HCT116 (cell line): Measurements from ENCODE around the gene CNKSR1. TPM values are rescaled to one million over a fixed set of nuclear protein-coding genes. Genes with fewer than 3 reads are reported as not detected.

ENCODE experiments used
- ATAC-seq: fragments of 200-7000 bp; cut with Tn5 transposase; 2 replicates; pipeline ENCODE4 v1.9.1; 2020; ENCODE audit warnings: mild to moderate bottlenecking, moderate library complexity
- BruUV-seq: library from RNA; stranded (reverse); fragments of 400-500 nt; replicated peaks from 2 replicates; lab custom pipeline; 2021; lab: Mats Ljungman, UMichigan
- CTCF ChIA-PET: fragments of 300-600 bp; sonication (Branson Sonifier 250); formaldehyde crosslinking; loops from one replicate; lab custom pipeline; 2021; ENCODE audit warnings: antibody characterized with exemption; lab: Charles Lee
- POLR2A ChIA-PET: fragments of 300-600, 350-600 bp; sonication (Branson Sonifier 250); formaldehyde crosslinking; loops from one replicate; lab custom pipeline; 2021; ENCODE audit warnings: antibody characterized with exemption; lab: Charles Lee
- RAD21 ChIA-PET, 2 experiments: fragments of 300-600 bp; sonication (Branson Sonifier 250); formaldehyde crosslinking; loops; one replicate each; lab custom pipeline; 2023; ENCODE audit warnings: low total read pairs in 2 of 2; ENCODE audit not compliant: uncharacterized antibody in 2 of 2, unreplicated experiment in 2 of 2, low non-redundant PET in 1 of 2; lab: Charles Lee
- DNase-seq: peaks from one replicate; pipeline ENCODE4 v3.0.0-alpha.2; 2010; ENCODE audit warnings: low read depth, low spot score
- H2AFZ ChIP-seq: fragments of 200-600 bp; shearing (Covaris generic), sonication (generic); 2 replicates; pipeline ENCODE4 v1.6.1; 2017; ENCODE audit warnings: low read depth, mixed run types, mixed read lengths, antibody characterized with exemption, low read length; ENCODE audit not compliant: poor library complexity, severe bottlenecking
- H3K27ac ChIP-seq: 2 replicates; pipeline ENCODE4 v1.5.1; 2012; ENCODE audit warnings: low read depth, low read length
- H3K27me3 ChIP-seq: fragments of 200-600 bp; sonication (generic); 2 replicates; pipeline ENCODE4 v1.6.1; 2016; ENCODE audit warnings: mixed run types, low read length, mixed read lengths; ENCODE audit not compliant: insufficient read depth
- H3K36me3 ChIP-seq, 2 experiments: fragments of 200-500 bp in 1 of 2; fragments of 200-600 bp in 1 of 2; sonication (Bioruptor generic) in 1 of 2; sonication (generic) in 1 of 2; 2 replicates each; pipeline versions ENCODE4 v1.5.1 to v1.6.1; 2014 to 2016; ENCODE audit warnings: low read length in 2 of 2, inconsistent platforms in 1 of 2, mixed read lengths in 1 of 2, mixed run types in 1 of 2; ENCODE audit not compliant: insufficient read depth in 2 of 2, control insufficient read depth in 1 of 2
- H3K4me1 ChIP-seq, 2 experiments: fragments of 200-600 bp in 1 of 2; sonication (generic) in 1 of 2; 2 replicates each; pipeline versions ENCODE4 v1.5.1 to v1.6.1; 2012 to 2017; ENCODE audit warnings: low read length in 2 of 2, inconsistent platforms in 1 of 2, mild to moderate bottlenecking in 1 of 2, mixed read lengths in 1 of 2, mixed run types in 1 of 2, moderate library complexity in 1 of 2; ENCODE audit not compliant: insufficient read depth in 2 of 2, control insufficient read depth in 1 of 2
- H3K4me2 ChIP-seq: fragments of 200-600 bp; sonication (generic); 2 replicates; pipeline ENCODE4 v1.6.1; 2017; ENCODE audit warnings: mixed run types, low read length, mixed read lengths
- H3K4me3 ChIP-seq, 2 experiments: fragments of 200-600 bp in 1 of 2; sonication (generic) in 1 of 2; replicated peaks in 1 of 2; 2 replicates each; pipeline ENCODE4 v1.5.1; 2011 to 2016; ENCODE audit warnings: low read length in 2 of 2, control low read depth in 1 of 2, low read depth in 1 of 2, mild to moderate bottlenecking in 1 of 2, mixed read lengths in 1 of 2, mixed run types in 1 of 2
- H3K79me2 ChIP-seq: fragments of 200-600 bp; sonication (generic); 2 replicates; pipeline ENCODE4 v1.6.1; 2017; ENCODE audit warnings: mild to moderate bottlenecking, mixed run types, low read length, moderate library complexity, mixed read lengths; ENCODE audit not compliant: insufficient read depth
- H3K9ac ChIP-seq: fragments of 200-600 bp; sonication (generic); 2 replicates; pipeline ENCODE4 v1.6.1; 2016; ENCODE audit warnings: low read length, mixed read lengths
- H3K9me2 ChIP-seq: fragments of 200-600 bp; sonication (generic), shearing (Covaris generic); 2 replicates; pipeline ENCODE4 v1.6.1; 2017; ENCODE audit warnings: mixed run types, mild to moderate bottlenecking, moderate library complexity; ENCODE audit not compliant: insufficient read depth
- H3K9me3 ChIP-seq, 2 experiments: fragments of 200-500 bp in 1 of 2; fragments of 200-600 bp in 1 of 2; sonication (Bioruptor generic) in 1 of 2; sonication (generic) in 1 of 2; 2 replicates each; pipeline ENCODE4 v1.6.1; 2014 to 2017; ENCODE audit warnings: low read length in 2 of 2, mixed read lengths in 2 of 2, inconsistent platforms in 1 of 2, low read depth in 1 of 2, mild to moderate bottlenecking in 1 of 2, mixed run types in 1 of 2, moderate library complexity in 1 of 2; ENCODE audit not compliant: control insufficient read depth in 1 of 2, insufficient read depth in 1 of 2
- H4K20me1 ChIP-seq: fragments of 200-600 bp; sonication (generic), shearing (Covaris generic); 2 replicates; pipeline ENCODE4 v1.6.1; 2017; ENCODE audit warnings: mixed run types, mild to moderate bottlenecking, moderate library complexity; ENCODE audit not compliant: insufficient read depth
- CBX3 ChIP-seq: IDR thresholded peaks from 2 replicates; pipeline ENCODE4 v1.6.1; 2012; ENCODE audit warnings: low read depth
- CEBPB ChIP-seq: IDR thresholded peaks from 2 replicates; pipeline ENCODE4 v1.6.1; 2012; ENCODE audit warnings: low read depth
- EGR1 ChIP-seq: IDR thresholded peaks from 2 replicates; pipeline ENCODE4 v1.6.1; 2012; ENCODE audit warnings: low read depth
- ELF1 ChIP-seq: IDR thresholded peaks from 2 replicates; pipeline ENCODE4 v1.6.1; 2012; ENCODE audit warnings: low read depth, borderline replicate concordance
- EZH2 ChIP-seq: fragments of 200-600 bp; sonication (generic); IDR thresholded peaks from 2 replicates; pipeline ENCODE4 v1.6.1; 2017; ENCODE audit warnings: antibody characterized with exemption, mixed run types
- JUND ChIP-seq: IDR thresholded peaks from 2 replicates; pipeline ENCODE4 v1.6.1; 2012
- POLR2A ChIP-seq: IDR thresholded peaks from 2 replicates; pipeline ENCODE4 v1.7.0; 2011; ENCODE audit warnings: borderline replicate concordance; ENCODE audit not compliant: insufficient read depth, insufficient read length; ENCODE audit errors: extremely low read depth
- RAD21 ChIP-seq: IDR thresholded peaks from 2 replicates; pipeline ENCODE4 v1.6.1; 2012; ENCODE audit warnings: low read depth, mild to moderate bottlenecking
- SIN3A ChIP-seq: IDR thresholded peaks from 2 replicates; pipeline ENCODE4 v1.6.1; 2012; ENCODE audit warnings: low read depth
- SRF ChIP-seq: IDR thresholded peaks from 2 replicates; pipeline ENCODE4 v1.6.1; 2012; ENCODE audit warnings: low read depth
- TCF7L2 ChIP-seq: IDR thresholded peaks from 2 replicates; pipeline ENCODE4 v1.7.0; 2011; ENCODE audit warnings: borderline replicate concordance, inconsistent platforms; ENCODE audit not compliant: insufficient read depth, insufficient read length; ENCODE audit errors: extremely low read depth
- ZFX ChIP-seq: fragments of 450-650 bp; IDR thresholded peaks from 2 replicates; pipeline ENCODE4 v1.6.1; 2017
- ZNF274 ChIP-seq: fragments of 200-500 bp; sonication (Bioruptor generic); IDR thresholded peaks from 2 replicates; pipeline ENCODE4 v1.6.1; 2014; ENCODE audit warnings: mild to moderate bottlenecking, low read depth, low read length, inconsistent platforms
- intact Hi-C: fragments of 100-400 bp; cut with micrococcal nuclease; formaldehyde crosslinking; loops from 2 replicates; pipeline ENCODE4 v1.10.0; 2022
- total RNA-seq: library from RNA; stranded (reverse); gene quantifications from one replicate; pipeline ENCODE4 v1.2.1, GENCODE V29; 2021; ENCODE audit not compliant: unreplicated experiment
- TF ChIP-seq, protein P1 (sequence below): IDR thresholded peaks from 2 replicates; pipeline ENCODE4 v1.6.1; 2012
- TF ChIP-seq, protein P2 (sequence below): IDR thresholded peaks from 2 replicates; pipeline ENCODE4 v1.6.1; 2012
- TF ChIP-seq, protein P3 (sequence below), 3 experiments: fragments of 200-600 bp in 1 of 3; sonication (generic) in 1 of 3; IDR thresholded peaks in 2 of 3; conservative IDR thresholded peaks in 1 of 3; 2 replicates each; pipeline ENCODE4 v1.5.1; 2012 to 2017; ENCODE audit warnings: low read depth in 2 of 3, low read length in 2 of 3, antibody characterized with exemption in 1 of 3, borderline replicate concordance in 1 of 3, control low read depth in 1 of 3, mild to moderate bottlenecking in 1 of 3, mixed read lengths in 1 of 3, mixed run types in 1 of 3, moderate library complexity in 1 of 3; ENCODE audit not compliant: insufficient read depth in 1 of 3

CNKSR1 gene
- total RNA-seq, 1 experiment from 2014 or later, result 26.6 TPM

DNA sequence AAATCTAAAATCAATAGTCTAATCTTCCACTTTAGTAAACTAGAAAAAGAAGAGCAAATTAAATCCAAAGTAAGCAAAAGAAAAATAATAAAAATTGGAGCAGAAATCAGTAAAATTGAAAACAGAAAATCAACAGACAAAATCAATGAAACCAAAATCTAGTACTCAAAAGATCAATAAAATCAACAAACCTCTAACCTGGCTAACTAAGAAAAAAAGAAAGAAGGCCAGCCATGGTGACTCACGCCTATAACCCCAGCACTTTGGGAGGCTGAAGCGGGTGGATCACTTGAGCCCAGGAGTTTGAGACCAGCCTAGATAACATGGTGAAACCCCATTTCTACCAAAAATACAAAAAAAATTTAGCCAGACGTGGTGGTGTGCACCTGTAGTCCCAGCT lies 42.8 kb upstream of the CNKSR1 start:
- no peaks in the 10 kb centered on the region for H4K20me1 ChIP-seq
- RAD21 ChIA-PET, result no interaction called here
- POLR2A ChIA-PET, result no interaction called here
- BruUV-seq, result no TSS peak
- TF ChIP-seq SIN3A (no peak), ZNF274 (no peak), ELF1 (no peak)
- no peak overlapping the region for H3K27ac ChIP-seq
- CTCF ChIA-PET, result no interaction called here
- intact Hi-C loops, result no loop called here
- H3K9ac ChIP-seq, result no peak overlapping the region
- H3K9me3 ChIP-seq, result no peaks in the 10 kb centered on the region
- no peak overlapping the region for H3K4me3 ChIP-seq
- H3K27me3 ChIP-seq, result no peaks in the 10 kb centered on the region
- H3K9me2 ChIP-seq, result 0 out of 2 replicates have a peak, but pooled peaks cover 3% of the 10 kb centered on the region
- H2AFZ ChIP-seq, result no peak overlapping the region
- ATAC-seq (no peak), DNase-seq (no peak)
- H3K4me1 ChIP-seq, result peaks cover 0 to 8% of the 10 kb centered on the region in 2 experiments; a peak in 2 of 4 replicates
- H3K36me3 ChIP-seq, result no peaks in the 10 kb centered on the region
- no peaks in the 10 kb centered on the region for H3K79me2 ChIP-seq
- no peak overlapping the region for H3K4me2 ChIP-seq

DNA sequence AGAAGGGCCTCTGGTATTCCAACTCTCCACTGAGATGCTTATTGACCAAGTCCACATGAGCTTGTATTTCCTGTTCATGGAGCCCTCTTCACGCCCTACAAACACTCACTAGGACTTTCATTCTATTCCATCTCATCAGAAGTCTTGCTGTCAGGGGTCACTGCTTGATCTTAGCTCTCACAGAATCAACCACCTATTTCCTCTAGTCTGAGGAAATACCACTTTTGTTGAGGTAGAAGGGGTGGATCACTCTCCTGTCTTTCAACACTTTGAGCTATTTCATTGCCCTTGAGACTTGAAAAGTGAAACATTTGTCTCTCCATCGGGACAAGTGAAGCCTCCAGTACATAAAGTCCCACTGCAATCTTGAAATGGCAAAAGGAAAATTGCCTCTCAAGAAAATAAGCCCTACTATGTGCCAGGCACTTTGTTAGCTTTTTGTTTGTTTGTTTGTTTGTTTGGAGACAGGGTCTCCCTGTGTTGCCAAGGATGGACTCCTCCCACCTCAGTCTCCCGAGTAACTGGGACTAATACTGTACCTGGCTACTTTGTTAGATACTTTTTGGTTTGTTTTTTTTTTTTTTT lies 38.2 kb upstream of the CNKSR1 start:
- H4K20me1 ChIP-seq, result no peaks in the 10 kb centered on the region
- H3K79me2 ChIP-seq, result no peaks in the 10 kb centered on the region
- DNase-seq, result no peak
- H3K9me3 ChIP-seq, result no peaks in the 10 kb centered on the region
- no TSS peak for BruUV-seq
- no peak for TF ChIP-seq TCF7L2
- TF ChIP-seq, protein P1, sequence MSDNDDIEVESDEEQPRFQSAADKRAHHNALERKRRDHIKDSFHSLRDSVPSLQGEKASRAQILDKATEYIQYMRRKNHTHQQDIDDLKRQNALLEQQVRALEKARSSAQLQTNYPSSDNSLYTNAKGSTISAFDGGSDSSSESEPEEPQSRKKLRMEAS, result no peak
- TF ChIP-seq RAD21, result no peak
- no peak for TF ChIP-seq JUND
- no peak for TF ChIP-seq ZNF274
- TF ChIP-seq, protein P2, sequence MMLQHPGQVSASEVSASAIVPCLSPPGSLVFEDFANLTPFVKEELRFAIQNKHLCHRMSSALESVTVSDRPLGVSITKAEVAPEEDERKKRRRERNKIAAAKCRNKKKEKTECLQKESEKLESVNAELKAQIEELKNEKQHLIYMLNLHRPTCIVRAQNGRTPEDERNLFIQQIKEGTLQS, result no peak
- no peak for TF ChIP-seq SIN3A
- TF ChIP-seq ELF1, result no peak
- TF ChIP-seq EZH2, result no peak
- no peak for TF ChIP-seq CEBPB
- TF ChIP-seq CBX3, result no peak
- TF ChIP-seq EGR1, result no peak
- no peak for TF ChIP-seq ZFX
- no peak for TF ChIP-seq POLR2A
- TF ChIP-seq SRF, result no peak
- TF ChIP-seq, protein P3, sequence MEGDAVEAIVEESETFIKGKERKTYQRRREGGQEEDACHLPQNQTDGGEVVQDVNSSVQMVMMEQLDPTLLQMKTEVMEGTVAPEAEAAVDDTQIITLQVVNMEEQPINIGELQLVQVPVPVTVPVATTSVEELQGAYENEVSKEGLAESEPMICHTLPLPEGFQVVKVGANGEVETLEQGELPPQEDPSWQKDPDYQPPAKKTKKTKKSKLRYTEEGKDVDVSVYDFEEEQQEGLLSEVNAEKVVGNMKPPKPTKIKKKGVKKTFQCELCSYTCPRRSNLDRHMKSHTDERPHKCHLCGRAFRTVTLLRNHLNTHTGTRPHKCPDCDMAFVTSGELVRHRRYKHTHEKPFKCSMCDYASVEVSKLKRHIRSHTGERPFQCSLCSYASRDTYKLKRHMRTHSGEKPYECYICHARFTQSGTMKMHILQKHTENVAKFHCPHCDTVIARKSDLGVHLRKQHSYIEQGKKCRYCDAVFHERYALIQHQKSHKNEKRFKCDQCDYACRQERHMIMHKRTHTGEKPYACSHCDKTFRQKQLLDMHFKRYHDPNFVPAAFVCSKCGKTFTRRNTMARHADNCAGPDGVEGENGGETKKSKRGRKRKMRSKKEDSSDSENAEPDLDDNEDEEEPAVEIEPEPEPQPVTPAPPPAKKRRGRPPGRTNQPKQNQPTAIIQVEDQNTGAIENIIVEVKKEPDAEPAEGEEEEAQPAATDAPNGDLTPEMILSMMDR (IDR thresholded peaks at IDR 0.05 in 2 of 3, conservative IDR thresholded peaks at IDR 0.05 in 1 of 3; ENCODE audit: borderline replicate concordance in 1 of 3, insufficient read depth in 1 of 3, low read depth in 2 of 3, low read length in 2 of 3), result no peak
- intact Hi-C loops, result no loop called here
- peaks cover 14 to 29% of the 10 kb centered on the region in 2 experiments for H3K4me1 ChIP-seq
- H3K4me3 ChIP-seq, result no peak overlapping the region
- no peaks in the 10 kb centered on the region for H3K36me3 ChIP-seq
- no peaks in the 10 kb centered on the region for H3K9me2 ChIP-seq
- ChIA-PET CTCF (interaction anchor here (1.0 kb wide), 2 partner anchors 18 to 95 kb away, joined by 3 read pairs; partner anchors contain the start of gene CEP85), POLR2A (interaction anchor here (0.7 to 1.2 kb wide), 4 partner anchors 16 to 103 kb away, joined by 3 to 4 read pairs (median 3); partner anchors contain the start of genes PDIK1L and ZNF593), RAD21 (no interaction called here)
- H2AFZ ChIP-seq, result no peak overlapping the region
- H3K9ac ChIP-seq, result no peak overlapping the region
- H3K27ac ChIP-seq, result no peak overlapping the region
- no peak for ATAC-seq
- H3K27me3 ChIP-seq, result no peaks in the 10 kb centered on the region
- no peak overlapping the region for H3K4me2 ChIP-seq
